ENCODE results near the gene SH2D5.
"Not testable (repeated sequence)": the region's sequence is repeated elsewhere in the genome, so short reads cannot be mapped to it uniquely, and the experiment has no call there.

SH2D5 gene

DNA sequence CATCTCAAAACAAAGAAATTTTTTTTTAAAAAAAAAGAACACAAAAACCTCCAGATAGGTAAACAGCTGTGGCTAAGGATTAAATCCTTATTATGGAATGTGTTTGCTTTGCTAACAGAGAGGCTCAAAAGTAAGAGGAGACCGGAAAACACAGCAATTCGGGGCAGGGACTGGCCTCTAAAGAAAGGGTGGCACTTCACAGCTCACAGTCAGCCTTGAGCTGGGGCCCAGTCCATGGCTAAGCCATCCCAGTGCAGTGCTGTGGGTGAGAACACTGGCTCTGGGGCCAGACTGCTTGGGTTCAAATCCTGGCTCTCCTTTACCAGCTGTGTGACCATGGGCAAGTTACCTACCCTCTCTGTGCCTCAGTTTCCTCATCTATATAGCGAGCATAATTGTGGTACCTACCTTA lies 42.9 kb downstream of the SH2D5 start:
- DNase-seq, result no peak

DNA sequence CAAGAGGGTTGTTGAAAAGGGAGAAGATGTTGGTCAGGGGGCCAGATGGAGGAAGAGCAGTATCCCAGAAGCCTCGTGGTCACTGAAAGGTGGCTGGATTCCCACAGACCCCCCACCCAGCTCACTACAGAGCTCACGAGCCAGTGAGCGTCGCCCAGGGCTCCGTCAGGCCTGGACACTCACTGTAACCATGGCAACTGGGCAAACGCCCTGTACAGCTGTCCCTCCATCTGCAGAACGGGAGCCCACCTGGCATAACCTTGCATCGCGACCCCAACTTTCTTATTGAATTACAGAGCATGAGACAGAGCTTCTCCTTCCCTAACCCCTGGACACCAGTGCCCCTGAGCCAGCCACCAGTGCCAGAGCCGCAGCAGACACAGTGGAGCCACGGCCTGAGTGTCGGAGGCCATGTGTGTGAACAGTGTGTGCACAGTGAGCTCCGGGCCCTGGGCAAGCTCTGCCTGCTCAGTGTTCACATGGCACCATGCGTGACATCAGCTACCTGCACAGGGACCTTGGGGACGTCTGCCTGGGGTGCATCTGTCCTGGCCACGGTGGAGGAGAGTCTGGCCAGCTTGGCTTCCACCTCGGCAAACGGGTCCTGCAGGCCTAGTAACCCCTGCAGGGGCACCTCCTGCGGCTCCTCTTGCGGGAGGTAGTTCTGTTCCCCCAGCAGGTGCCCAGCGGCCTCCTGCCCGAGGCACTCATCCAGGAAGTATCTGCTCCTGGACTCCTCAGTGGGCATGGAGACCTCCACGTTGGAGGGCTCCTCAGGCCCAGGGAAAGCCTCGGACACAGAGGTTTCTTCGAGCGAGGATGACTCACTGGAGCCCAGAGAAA lies 45.4 kb downstream of the SH2D5 start:
- no peak for DNase-seq

DNA sequence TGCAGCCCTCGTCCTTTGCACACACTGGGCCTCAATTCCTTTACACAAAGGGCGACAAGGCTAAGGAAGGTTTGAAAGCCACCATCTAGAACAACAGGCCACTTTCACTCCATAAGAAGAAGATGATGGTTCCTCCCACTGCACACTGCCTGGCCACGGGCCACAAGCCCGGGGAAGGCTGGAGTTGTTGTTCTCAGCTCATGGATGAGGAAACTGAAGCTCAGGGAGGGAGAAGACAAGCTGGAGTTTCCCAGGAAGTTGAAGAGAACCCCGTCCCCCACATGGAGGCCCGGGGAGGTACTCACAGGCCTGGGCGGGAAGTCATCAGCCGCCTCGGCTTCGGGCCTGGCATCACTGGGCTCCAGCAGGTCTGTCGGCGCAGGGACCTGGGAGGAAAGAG lies 46.8 kb downstream of the SH2D5 start:
- no peak for DNase-seq

GRCh38 chr1:20685099-20685662 lies 47.3 kb downstream of the SH2D5 start:
- no peak for DNase-seq

DNA sequence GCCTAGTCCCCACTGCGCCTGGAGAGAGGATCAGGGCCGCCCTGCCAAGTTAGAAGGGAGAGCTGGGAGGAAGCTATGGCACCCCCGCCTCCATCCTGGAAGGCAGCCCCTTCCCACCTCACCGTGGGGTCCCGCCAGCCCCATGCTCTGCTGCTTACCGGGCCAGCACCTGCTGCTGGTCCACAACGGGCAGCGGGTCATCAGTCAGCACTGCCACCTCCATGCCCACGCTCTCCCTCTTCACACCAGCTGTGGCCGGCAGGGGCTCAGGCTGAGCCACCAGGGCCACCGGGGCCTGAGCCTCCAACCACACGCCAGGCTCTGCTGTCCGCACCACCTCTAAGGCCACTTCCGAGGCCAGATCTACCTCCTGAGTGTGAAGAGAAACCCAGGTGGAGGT lies 47.9 kb downstream of the SH2D5 start:
- DNase-seq, result no peak

DNA sequence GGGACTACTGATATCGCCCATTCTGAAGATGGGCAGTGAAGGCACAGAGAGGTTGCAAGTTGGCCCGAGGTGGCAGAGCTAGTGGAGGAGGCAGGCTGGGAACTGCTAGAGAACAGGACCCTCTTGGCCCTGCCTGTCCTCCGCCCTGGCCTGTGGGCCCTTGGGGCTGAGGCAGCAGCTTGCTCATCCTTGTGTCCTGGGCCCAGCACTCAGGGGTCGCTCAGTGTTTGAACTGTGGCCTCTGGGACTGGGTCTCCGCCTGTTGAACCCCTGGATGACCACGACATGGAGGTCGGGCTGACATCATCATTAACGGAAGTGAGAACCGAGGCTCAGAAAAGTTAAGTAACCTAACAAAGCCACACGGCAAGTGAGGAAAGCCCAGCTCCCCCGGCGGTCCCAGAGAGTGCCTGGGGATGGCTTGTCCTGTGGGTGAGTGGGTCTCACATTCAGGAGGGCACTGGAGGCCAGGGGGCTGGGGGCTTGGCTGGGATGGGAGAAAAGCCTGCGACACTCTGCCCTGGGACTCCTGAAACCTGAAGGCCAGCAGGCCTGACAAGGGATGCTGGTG lies 48.4 kb downstream of the SH2D5 start:
- no peak for DNase-seq

DNA sequence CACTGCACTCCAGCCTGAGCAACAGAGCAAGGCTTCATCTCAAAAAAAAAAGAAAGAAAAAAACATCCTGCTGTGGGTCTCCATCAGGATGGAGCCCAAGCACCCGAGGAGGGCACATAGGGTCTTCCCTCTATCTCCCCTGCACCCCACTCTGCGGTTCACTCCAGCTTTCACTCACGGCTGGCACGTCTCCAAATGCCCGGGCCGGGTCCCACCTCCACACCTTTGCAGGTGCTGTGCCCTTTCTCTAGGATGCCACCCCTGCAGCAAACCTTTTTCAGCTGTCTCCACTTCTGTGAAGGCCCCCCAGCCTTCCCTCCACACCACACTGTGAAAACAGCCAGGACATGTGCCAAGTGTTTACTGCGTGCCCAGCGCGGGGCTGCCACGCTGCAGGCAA lies 48.9 kb downstream of the SH2D5 start:
- DNase-seq, result no peak

DNA sequence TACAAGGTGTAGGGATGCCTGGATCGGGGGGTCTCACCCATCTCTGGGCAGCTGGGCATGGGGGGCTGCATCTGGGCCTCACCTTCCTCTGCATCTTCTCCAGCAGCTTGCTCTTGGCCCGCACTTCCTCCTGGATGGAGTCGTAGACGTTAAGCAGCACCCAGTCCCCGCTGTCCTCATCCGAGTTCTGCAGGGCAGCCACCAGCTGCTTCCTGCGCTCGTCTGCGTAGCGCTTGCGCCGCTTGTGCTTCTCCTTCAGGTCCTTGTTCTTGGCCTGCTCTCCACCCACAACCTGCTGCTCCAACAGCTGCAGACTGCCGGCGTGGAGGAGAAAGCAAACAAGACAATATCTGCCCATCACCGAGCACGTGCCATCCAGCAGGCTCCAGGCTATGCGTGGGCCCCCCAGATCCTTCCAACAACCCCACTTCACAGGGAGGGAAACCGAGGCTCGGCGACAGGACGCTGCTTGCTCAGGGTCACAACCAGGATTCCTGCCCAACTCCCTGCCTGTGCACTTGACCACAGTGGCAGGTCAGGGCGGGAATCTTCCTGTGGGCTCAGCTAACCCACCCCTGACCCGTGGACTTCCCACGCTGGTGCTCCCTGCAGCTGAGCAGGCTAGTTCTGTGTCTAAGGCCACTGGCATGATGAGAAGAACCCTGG lies 49.8 kb downstream of the SH2D5 start:
- DNase-seq, result no peak

GRCh38 chr1:20681999-20682398 lies 50.5 kb downstream of the SH2D5 start:
- DNase-seq, result no peak

GRCh38 chr1:20680269-20680668 lies 52.2 kb downstream of the SH2D5 start:
- DNase-seq, result no peak

- no peak for DNase-seq
Observed at GRCh38 chr1:20678599-20678998, 53.9 kb downstream of the SH2D5 start.

- not testable (repeated sequence) for DNase-seq
Observed at GRCh38 chr1:20673626-20674025, 58.9 kb downstream of the SH2D5 start.

DNA sequence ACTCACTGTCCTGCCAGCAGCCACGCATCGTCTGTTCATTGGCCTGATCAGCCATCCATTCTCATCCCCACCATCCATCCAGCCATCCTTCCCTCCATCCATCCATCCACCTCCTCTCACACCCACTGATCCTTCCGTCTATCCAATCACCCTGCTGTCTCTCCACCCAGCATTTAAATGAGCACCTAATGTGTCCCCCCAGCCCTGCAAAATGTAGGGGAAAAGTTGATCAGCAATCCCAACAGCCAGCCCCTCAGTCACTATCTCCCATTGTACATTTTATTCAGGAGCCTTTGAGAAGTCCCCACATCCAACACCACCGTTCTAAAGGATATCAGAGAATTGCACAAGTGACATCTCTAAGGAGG lies 60.3 kb downstream of the SH2D5 start:
- DNase-seq, result no peak

DNA sequence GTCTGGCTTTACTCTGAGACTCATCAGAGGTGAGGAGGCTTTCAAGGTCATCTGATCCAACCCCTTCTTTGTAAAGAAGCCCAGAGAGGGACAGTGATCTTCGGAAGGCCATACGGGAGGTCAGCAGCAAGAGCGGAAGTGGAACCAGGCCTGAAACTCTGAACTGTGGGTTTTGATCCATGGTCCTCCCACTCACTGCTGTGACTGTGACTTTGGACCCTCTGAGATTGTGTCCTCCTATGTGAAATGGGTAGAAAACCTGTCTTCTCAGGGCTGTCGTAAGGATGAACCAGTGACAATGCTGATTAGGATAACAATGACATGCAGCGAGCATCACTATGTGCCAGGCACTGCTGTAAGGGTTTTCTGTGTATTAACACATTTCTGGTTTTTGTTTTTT lies 61.6 kb downstream of the SH2D5 start:
- no peak for DNase-seq
